SU-DHL-6 (cell line): ENCODE data around the gene NFATC1.

Experiments used
- H2AFZ ChIP-seq: fragments of 200-600 bp; sonication (generic); 2 replicates; pipeline ENCODE4 v1.6.1; 2014; ENCODE audit warnings: low read depth, mild to moderate bottlenecking, moderate library complexity, mixed read lengths, antibody characterized with exemption, low read length; ENCODE audit not compliant: severe bottlenecking
- H3F3A ChIP-seq: fragments of 200-600 bp; shearing (Covaris generic); 2 replicates; pipeline ENCODE4 v1.6.0; 2016; ENCODE audit warnings: antibody characterized with exemption, mild to moderate bottlenecking; ENCODE audit not compliant: insufficient read depth
- H3K27ac ChIP-seq: fragments of 200-600 bp; sonication (generic); 2 replicates; pipeline ENCODE4 v1.5.1; 2016; ENCODE audit warnings: low read depth, mild to moderate bottlenecking, low read length, moderate library complexity, mixed read lengths
- H3K27me3 ChIP-seq: fragments of 200-600 bp; sonication (generic), shearing (Covaris generic); 2 replicates; pipeline ENCODE4 v1.6.0; 2014; ENCODE audit warnings: mild to moderate bottlenecking, low read length
- H3K36me3 ChIP-seq: fragments of 200-600 bp; sonication (generic); 2 replicates; pipeline ENCODE4 v1.6.1; 2014; ENCODE audit warnings: mild to moderate bottlenecking, low read length, mixed read lengths
- H3K4me2 ChIP-seq: fragments of 300-600, 200-600 bp; shearing (Covaris generic), sonication (generic); 2 replicates; pipeline ENCODE4 v1.6.0; 2014; ENCODE audit warnings: low read length, low read depth, mild to moderate bottlenecking; ENCODE audit not compliant: poor library complexity, severe bottlenecking
- H3K4me3 ChIP-seq: fragments of 200-600 bp; sonication (generic); 2 replicates; pipeline ENCODE4 v1.5.1; 2014; ENCODE audit warnings: antibody characterized with exemption, low read length, mild to moderate bottlenecking, mixed read lengths; ENCODE audit not compliant: insufficient read depth, poor library complexity, severe bottlenecking
- H3K79me2 ChIP-seq: fragments of 200-600 bp; sonication (generic); 2 replicates; pipeline ENCODE4 v1.6.1; 2014; ENCODE audit warnings: mild to moderate bottlenecking, low read length, moderate library complexity; ENCODE audit not compliant: insufficient read depth
- H3K9ac ChIP-seq: fragments of 200-600 bp; sonication (generic); 2 replicates; pipeline ENCODE4 v1.7.0; 2014; ENCODE audit warnings: mild to moderate bottlenecking, low read length
- H3K9me2 ChIP-seq: fragments of 200-600 bp; sonication (generic); replicated peaks from 2 replicates; pipeline ENCODE4 v1.6.1; 2014; ENCODE audit warnings: low read length; ENCODE audit not compliant: insufficient read depth
- H3K9me3 ChIP-seq: fragments of 200-600 bp; sonication (generic); 2 replicates; pipeline ENCODE4 v1.6.1; 2014; ENCODE audit warnings: low read length, mixed read lengths; ENCODE audit not compliant: insufficient read depth
- H4K20me1 ChIP-seq: fragments of 200-600 bp; sonication (generic); 2 replicates; pipeline ENCODE4 v1.6.1; 2014; ENCODE audit warnings: low read depth, mild to moderate bottlenecking, antibody characterized with exemption, low read length, moderate library complexity, mixed read lengths
- CTCF ChIP-seq: fragments of 200-600 bp; sonication (generic); IDR thresholded peaks from one replicate; pipeline ENCODE4 v1.5.1; 2017; ENCODE audit warnings: antibody characterized with exemption, mild to moderate bottlenecking, low read length, moderate library complexity; ENCODE audit not compliant: insufficient read depth, poor library complexity, severe bottlenecking
- EZH2phosphoT487 ChIP-seq: fragments of 200-600 bp; sonication (generic), shearing (Covaris generic); conservative IDR thresholded peaks from 2 replicates; pipeline ENCODE4 v1.6.1; 2018; ENCODE audit warnings: mild to moderate bottlenecking, antibody characterized with exemption, low read length, moderate library complexity, mixed read lengths

Gene NFATC1

GRCh38 chr18:79558196-79558932 lies 162.6 kb downstream of the NFATC1 start:
- H2AFZ ChIP-seq: no peak overlapping the region
- no peak overlapping the region for H3K9ac ChIP-seq

GRCh38 chr18:79558933-79559416 lies 163.2 kb downstream of the NFATC1 start:
- Histone ChIP-seq H3K36me3 (no peaks in the 10 kb centered on the region), H3K4me3 (no peak overlapping the region), H3K27me3 (no peaks in the 10 kb centered on the region), H3K4me2 (no peak overlapping the region), H3K79me2 (no peaks in the 10 kb centered on the region), H3F3A (0 out of 2 replicates have a peak, but pooled peaks cover 1% of the 10 kb centered on the region), H3K27ac (no peak overlapping the region), H3K9me2 (no peaks in the 10 kb centered on the region), H3K9me3 (peaks cover 4% of the 10 kb centered on the region), H2AFZ (no peak overlapping the region), H4K20me1 (no peaks in the 10 kb centered on the region), H3K9ac (no peak overlapping the region)
- TF ChIP-seq EZH2phosphoT487: no peak
- TF ChIP-seq CTCF: no peak

More at GRCh38 chr18:79558196-79558932, 162.6 kb downstream of the NFATC1 start:
- H3K9me3 ChIP-seq: no peaks in the 10 kb centered on the region
- H3K4me3 ChIP-seq: no peak overlapping the region
- no peaks in the 10 kb centered on the region for H3K27me3 ChIP-seq
- H3K9me2 ChIP-seq: no peaks in the 10 kb centered on the region
- no peak overlapping the region for H3K4me2 ChIP-seq
- no peaks in the 10 kb centered on the region for H3K36me3 ChIP-seq
- H4K20me1 ChIP-seq: no peaks in the 10 kb centered on the region
- no peaks in the 10 kb centered on the region for H3K79me2 ChIP-seq
- TF ChIP-seq EZH2phosphoT487: no peak
- TF ChIP-seq CTCF: no peak
- no peak overlapping the region for H3K27ac ChIP-seq
- no peaks in the 10 kb centered on the region for H3F3A ChIP-seq

- TF ChIP-seq CTCF (no peak), EZH2phosphoT487 (no peak)
- no peaks in the 10 kb centered on the region for H3K27me3 ChIP-seq
- no peak overlapping the region for H3K27ac ChIP-seq
- no peak overlapping the region for H3K9ac ChIP-seq
- no peaks in the 10 kb centered on the region for H3K36me3 ChIP-seq
- no peaks in the 10 kb centered on the region for H3K79me2 ChIP-seq
- no peaks in the 10 kb centered on the region for H3K9me2 ChIP-seq
- H4K20me1 ChIP-seq: no peaks in the 10 kb centered on the region
- no peak overlapping the region for H3K4me2 ChIP-seq
- peaks cover 8% of the 10 kb centered on the region for H3K9me3 ChIP-seq
- 0 out of 2 replicates have a peak, but pooled peaks cover 3% of the 10 kb centered on the region for H3F3A ChIP-seq
- no peak overlapping the region for H2AFZ ChIP-seq
- H3K4me3 ChIP-seq: no peak overlapping the region
These were observed 163.7 kb downstream of the NFATC1 start for GRCh38 chr18:79559436-79559835.
